HepG2 (cell line): ENCODE data around the gene RCAN2. TPM values are rescaled to one million over a fixed set of nuclear protein-coding genes. Genes with fewer than 3 reads are reported as not detected.
A peak's percentile ranks its signal among the peaks of the same experiment; 100 is the strongest.

Experiments used
- ATAC-seq: fragments of 200-7000 bp; cut with Tn5 transposase; 3 replicates; pipeline ENCODE4 v1.9.1; 2020; ENCODE audit warnings: mild to moderate bottlenecking, moderate library complexity
- BruUV-seq: library from RNA; stranded (reverse); fragments of 400-500 nt; replicated peaks from 2 replicates; lab custom pipeline; 2021; lab: Mats Ljungman, UMichigan
- CTCF ChIA-PET: fragments of 300-600 bp; formaldehyde crosslinking; extraction: SDS; loops from one replicate; lab custom pipeline; 2021; ENCODE audit warnings: low total read pairs, inconsistent platforms, low intra/inter-chr PET ratio; lab: Yijun Ruan, JAX
- POLR2A ChIA-PET: fragments of 350-600 bp; sonication (Branson Sonifier 250); formaldehyde crosslinking; loops from one replicate; lab custom pipeline; 2020; ENCODE audit warnings: antibody characterized with exemption, inconsistent platforms; lab: Yijun Ruan, JAX
- DNase-seq: peaks from one replicate; pipeline ENCODE4 v3.0.0-alpha.2; 2015; ENCODE audit warnings: low spot score
- FAIRE-seq: peaks from 3 replicates; lab custom pipeline; 2011; peaks lifted over from hg19 to GRCh38; lab: Jason Lieb, UNC
- H2AFZ ChIP-seq: one replicate; pipeline ENCODE4 v1.6.1; 2011; ENCODE audit warnings: low read length, inconsistent platforms
- H3K27ac ChIP-seq: fragments of 300-600 bp; 3 replicates; pipeline ENCODE4 v1.8.0; 2011; ENCODE audit warnings: mixed run types, mild to moderate bottlenecking, mixed read lengths, low read length, inconsistent platforms; ENCODE audit not compliant: insufficient read depth; ENCODE audit errors: extremely low read length
- H3K27me3 ChIP-seq, 2 experiments: fragments of 200-600 bp in 1 of 2; 2 replicates in 1 of 2; 3 replicates in 1 of 2; pipeline versions ENCODE4 v1.6.0 to v1.8.0; 2011; ENCODE audit warnings: low read length in 2 of 2, mild to moderate bottlenecking in 2 of 2, moderate library complexity in 2 of 2, inconsistent platforms in 1 of 2; ENCODE audit not compliant: insufficient read depth in 2 of 2, control insufficient read depth in 1 of 2
- H3K36me3 ChIP-seq, 2 experiments: fragments of 200-600 bp in 1 of 2; replicated peaks in 1 of 2; 2 replicates in 1 of 2; 3 replicates in 1 of 2; pipeline versions ENCODE4 v1.5.1 to v1.8.0; 2011; ENCODE audit warnings: low read length in 2 of 2, inconsistent platforms in 1 of 2; ENCODE audit not compliant: insufficient read depth in 2 of 2, control insufficient read depth in 1 of 2
- H3K4me1 ChIP-seq: 2 replicates; pipeline ENCODE4 v1.5.1; 2012; ENCODE audit warnings: low read length, inconsistent platforms; ENCODE audit not compliant: insufficient read depth
- H3K4me2 ChIP-seq: 2 replicates; pipeline ENCODE4 v1.6.0; 2011; ENCODE audit warnings: low read depth, low read length, inconsistent platforms
- H3K4me3 ChIP-seq, 3 experiments: fragments of 200-600 bp in 1 of 3; sonication (generic), shearing (Covaris generic) in 1 of 3; replicated peaks in 1 of 3; 2 replicates each; pipeline ENCODE4 v1.5.1; 2011 to 2016; ENCODE audit warnings: low read length in 3 of 3, inconsistent platforms in 2 of 3, low read depth in 2 of 3, mild to moderate bottlenecking in 2 of 3, control low read depth in 1 of 3, mixed read lengths in 1 of 3; ENCODE audit not compliant: insufficient read depth in 1 of 3
- H3K79me2 ChIP-seq: one replicate; pipeline ENCODE4 v1.6.1; 2011; ENCODE audit warnings: low read length, inconsistent platforms; ENCODE audit not compliant: insufficient read depth
- H3K9ac ChIP-seq: 2 replicates; pipeline ENCODE4 v1.6.0; 2011; ENCODE audit warnings: mild to moderate bottlenecking, low read depth, low read length, inconsistent platforms; ENCODE audit not compliant: insufficient read depth
- H3K9me3 ChIP-seq: 2 replicates; pipeline ENCODE4 v1.5.1; 2012; ENCODE audit warnings: mild to moderate bottlenecking, low read length
- H4K20me1 ChIP-seq: 2 replicates; pipeline ENCODE4 v1.6.0; 2011; ENCODE audit warnings: inconsistent platforms, mild to moderate bottlenecking, low read length, moderate library complexity; ENCODE audit not compliant: insufficient read depth
- ARID5B ChIP-seq: IDR thresholded peaks from 2 replicates; pipeline ENCODE4 v1.4.0; 2020; ENCODE audit warnings: mild to moderate bottlenecking, missing genetic modification reagents
- ATAD3A ChIP-seq: sonication (generic); formaldehyde crosslinking; IDR thresholded peaks from 2 replicates; pipeline ENCODE4 v1.4.0; 2020; ENCODE audit warnings: missing genetic modification reagents
- FOXM1 ChIP-seq: sonication (generic); formaldehyde crosslinking; IDR thresholded peaks from 2 replicates; pipeline ENCODE4 v1.5.0; 2020; ENCODE audit warnings: missing genetic modification reagents
- GATAD2A ChIP-seq: IDR thresholded peaks from 2 replicates; pipeline ENCODE4 v1.6.1; 2016
- GLI4 ChIP-seq: sonication (generic); formaldehyde crosslinking; IDR thresholded peaks from 2 replicates; pipeline ENCODE4 v1.5.1; 2020; ENCODE audit warnings: missing genetic modification reagents, mild to moderate bottlenecking, moderate library complexity, borderline replicate concordance
- HNF1A ChIP-seq, 2 experiments: sonication (generic) in 1 of 2; formaldehyde crosslinking in 1 of 2; IDR thresholded peaks; 2 replicates each; pipeline versions ENCODE4 v1.4.0 to v1.6.1; 2016 to 2020; ENCODE audit warnings: borderline replicate concordance in 1 of 2, low read depth in 1 of 2, mild to moderate bottlenecking in 1 of 2, missing genetic modification reagents in 1 of 2
- HNRNPL ChIP-seq: fragments of 200-400 bp; formaldehyde crosslinking; IDR thresholded peaks from 2 replicates; pipeline ENCODE4 v1.6.1; 2017; ENCODE audit warnings: mild to moderate bottlenecking, low read depth, low read length
- JUNB ChIP-seq: sonication (generic); formaldehyde crosslinking; IDR thresholded peaks from 2 replicates; pipeline ENCODE4 v1.8.0; 2022; ENCODE audit warnings: missing genetic modification reagents, mild to moderate bottlenecking, borderline replicate concordance
- MAZ ChIP-seq, 2 experiments: sonication (generic) in 1 of 2; formaldehyde crosslinking in 1 of 2; IDR thresholded peaks; 2 replicates each; pipeline versions ENCODE4 v1.5.0 to v1.6.1; 2012 to 2020; ENCODE audit warnings: low read depth in 2 of 2, mild to moderate bottlenecking in 2 of 2, borderline replicate concordance in 1 of 2, improper control_type of control experiment in 1 of 2, low read length in 1 of 2, missing genetic modification reagents in 1 of 2, moderate library complexity in 1 of 2
- ZNF460 ChIP-seq: sonication (generic); formaldehyde crosslinking; IDR thresholded peaks from 2 replicates; pipeline ENCODE4 v1.5.1; 2020; ENCODE audit warnings: missing genetic modification reagents, mild to moderate bottlenecking, borderline replicate concordance
- WGBS: methylation state at CpG from one replicate; pipeline ENCODE4 v1.1.6; 2017; ENCODE audit warnings: low lambda C conversion rate; 5-methylcytosine and 5-hydroxymethylcytosine counted together
- in situ Hi-C: cut with HindIII; loops from 2 replicates; pipeline ENCODE4 v1.10.0; 2017; ENCODE audit warnings: low pct_unique_long_range_greater_than_20kb; ENCODE audit not compliant: extremely low pct_ligation_motif_present
- intact Hi-C: fragments of 100-400 bp; cut with micrococcal nuclease; formaldehyde crosslinking; loops from one replicate; pipeline ENCODE4 v1.10.0; 2022; ENCODE audit not compliant: unreplicated experiment
- polyA plus RNA-seq, 8 experiments: library from polyadenylated mRNA; depleted of rRNA in 3 of 8; stranded (reverse) in 7 of 8; unstranded in 1 of 8; fragments of >200 nt; fragmentation: Illumina TruSeq in 4 of 8; extraction: Trizol in 4 of 8; gene quantifications; 2 replicates each; pipeline versions ENCODE4 v1.2.1 to v1.2.3, GENCODE V29; 2011 to 2016; ENCODE audit warnings: low read depth in 4 of 8, missing spikeins in 1 of 8, mixed read lengths in 1 of 8; ENCODE audit not compliant: insufficient read depth in 1 of 8
- total RNA-seq, 5 experiments: library from RNA; depleted of rRNA; stranded (reverse); fragments of >200 nt; fragmentation: Illumina TruSeq; extraction: Trizol; gene quantifications; 2 replicates each; pipeline ENCODE4 v1.2.3, GENCODE V29; 2016; ENCODE audit warnings: low read depth in 1 of 5

RCAN2 gene
- total and polyA plus RNA-seq, 2 of the 13 experiments (the other 11 are each of a cell fraction or from before 2014, with no cell fraction given): not detected

- TF ChIP-seq JUNB: no peak
These were observed 111.0 kb downstream of the RCAN2 start (continued) for GRCh38 chr6:46380152-46380807.

- no peaks in the 10 kb centered on the region for H4K20me1 ChIP-seq
- DNase-seq: peak; percentile 26
- ATAC-seq: peak; percentile 58
- POLR2A ChIA-PET: no interaction called here
- H3K4me1 ChIP-seq: peaks cover 48% of the 10 kb centered on the region
- CTCF ChIA-PET: no interaction called here
- H3K4me3 ChIP-seq: no peak overlapping the region
- no peaks in the 10 kb centered on the region for H3K9me3 ChIP-seq
- H3K4me2 ChIP-seq: no peak overlapping the region
- H3K27me3 ChIP-seq: no peaks in the 10 kb centered on the region
- intact Hi-C loops: no loop called here
- in situ Hi-C loops: no loop called here
- no peak overlapping the region for H3K9ac ChIP-seq
- no peak for FAIRE-seq
- TF ChIP-seq HNRNPL (0 out of 2 replicates have a peak, but pooled peaks have one; percentile 33), ARID5B (CRISPR knock-in tag) (peak; percentile 21; the same call in 1 of the 2 replicates), ATAD3A (CRISPR knock-in tag) (no peak), GATAD2A (CRISPR knock-in tag) (0 out of 2 replicates have a peak, but pooled peaks have one; percentile 15), HNF1A (IDR thresholded peaks at IDR 0.05; ENCODE audit: low read depth) (0 out of 2 replicates have a peak, but pooled peaks have one; percentile 20), HNF1A (CRISPR knock-in tag; IDR thresholded peaks at IDR 0.05; ENCODE audit: borderline replicate concordance) (peak; percentile 36; the same call in 1 of the 2 replicates), MAZ (IDR thresholded peaks at IDR 0.05; ENCODE audit: borderline replicate concordance, low read depth, low read length) (no peak), MAZ (CRISPR knock-in tag; IDR thresholded peaks at IDR 0.05; ENCODE audit: low read depth) (no peak), ZNF460 (no peak), GLI4 (CRISPR knock-in tag) (no peak), FOXM1 (CRISPR knock-in tag) (no peak)
- no peaks in the 10 kb centered on the region for H3K36me3 ChIP-seq
- no peak overlapping the region for H3K27ac ChIP-seq
- no peaks in the 10 kb centered on the region for H3K79me2 ChIP-seq
- 2% methylated on average over 2 of the region's 2 CpGs for WGBS
- BruUV-seq: no TSS peak
- H2AFZ ChIP-seq: no peak overlapping the region
These were observed 112.3 kb downstream of the RCAN2 start for GRCh38 chr6:46378882-46379416.
